HEK293 (cell line): Measurements from ENCODE around the gene GPX8.

ENCODE experiments used
- CTCF ChIA-PET: fragments of 350-600 bp; formaldehyde crosslinking; extraction: SDS; loops from one replicate; lab custom pipeline; 2021; ENCODE audit warnings: antibody characterized with exemption; lab: Yijun Ruan, JAX
- POLR2A ChIA-PET: fragments of 300-600 bp; formaldehyde crosslinking; extraction: SDS; loops from one replicate; lab custom pipeline; 2020; ENCODE audit warnings: antibody characterized with exemption, inconsistent platforms; lab: Yijun Ruan, JAX
- H3K27ac ChIP-seq: fragments of 200-500 bp; sonication (Bioruptor generic); 2 replicates; pipeline ENCODE4 v1.5.1; 2014; ENCODE audit warnings: low read depth, low read length, control low read depth, inconsistent platforms; ENCODE audit errors: extremely low read depth
- H3K36me3 ChIP-seq, 2 experiments: fragments of 200-500 bp in 1 of 2; sonication (Bioruptor generic) in 1 of 2; 1 replicate in 1 of 2; 2 replicates in 1 of 2; pipeline ENCODE4 v1.5.1; 2014 to 2017; ENCODE audit warnings: inconsistent platforms in 2 of 2, low read length in 2 of 2; ENCODE audit not compliant: control insufficient read depth in 2 of 2, insufficient read depth in 1 of 2
- H3K4me1 ChIP-seq: fragments of 200-500 bp; sonication (Bioruptor generic); 2 replicates; pipeline ENCODE4 v1.5.1; 2014; ENCODE audit warnings: mild to moderate bottlenecking, low read length, inconsistent platforms; ENCODE audit not compliant: control insufficient read depth, insufficient read depth
- H3K4me3 ChIP-seq: 2 replicates; pipeline ENCODE4 v1.5.1; 2011; ENCODE audit warnings: low read depth, mild to moderate bottlenecking, control low read depth, low read length, moderate library complexity
- H3K9me3 ChIP-seq: fragments of 200-500 bp; sonication (Bioruptor generic); 2 replicates; pipeline ENCODE4 v1.5.1; 2014; ENCODE audit warnings: low read depth, low read length, inconsistent platforms; ENCODE audit not compliant: control insufficient read depth, insufficient read depth
- BCL11A ChIP-seq: fragments of 450-650 bp; formaldehyde crosslinking; IDR thresholded peaks from 2 replicates; pipeline ENCODE4 v1.5.1; 2016; ENCODE audit warnings: low read depth, missing biosample characterization, missing genetic modification characterization
- BCL11B ChIP-seq: fragments of 450-650 bp; formaldehyde crosslinking; IDR thresholded peaks from 2 replicates; pipeline ENCODE4 v1.5.1; 2016; ENCODE audit warnings: low read depth, missing biosample characterization, missing genetic modification characterization
- FEZF1 ChIP-seq: fragments of 450-650 bp; formaldehyde crosslinking; IDR thresholded peaks from 2 replicates; pipeline ENCODE4 v1.5.1; 2016; ENCODE audit warnings: missing biosample characterization, missing genetic modification characterization
- GLI2 ChIP-seq: fragments of 450-650 bp; formaldehyde crosslinking; IDR thresholded peaks from 2 replicates; pipeline ENCODE4; 2017; ENCODE audit warnings: missing biosample characterization, missing genetic modification characterization, low read depth, borderline replicate concordance
- HIC1 ChIP-seq: fragments of 450-650 bp; formaldehyde crosslinking; IDR thresholded peaks from 2 replicates; pipeline ENCODE4 v1.5.1; 2016; ENCODE audit warnings: missing biosample characterization, missing genetic modification characterization
- OSR2 ChIP-seq: fragments of 450-650 bp; formaldehyde crosslinking; IDR thresholded peaks from 2 replicates; pipeline ENCODE4 v1.5.1; 2016; ENCODE audit warnings: missing biosample characterization, missing genetic modification characterization
- OVOL3 ChIP-seq: fragments of 450-650 bp; formaldehyde crosslinking; IDR thresholded peaks from 2 replicates; pipeline ENCODE4 v1.5.1; 2016; ENCODE audit warnings: missing biosample characterization, missing genetic modification characterization
- TRIM28 ChIP-seq: IDR thresholded peaks from 2 replicates; pipeline ENCODE4 v1.6.1; 2011; ENCODE audit warnings: low read length, control low read depth, borderline replicate concordance
- WT1 ChIP-seq: fragments of 450-650 bp; formaldehyde crosslinking; IDR thresholded peaks from 2 replicates; pipeline ENCODE4 v1.5.1; 2016; ENCODE audit warnings: missing biosample characterization, missing genetic modification characterization
- ZBTB17 ChIP-seq: fragments of 450-650 bp; formaldehyde crosslinking; IDR thresholded peaks from 2 replicates; pipeline ENCODE4 v1.5.1; 2016; ENCODE audit warnings: missing biosample characterization, missing genetic modification characterization
- ZFP37 ChIP-seq: fragments of 450-650 bp; formaldehyde crosslinking; IDR thresholded peaks from 2 replicates; pipeline ENCODE4 v1.5.1; 2016; ENCODE audit warnings: missing biosample characterization, missing genetic modification characterization
- ZFP69B ChIP-seq: fragments of 450-650 bp; formaldehyde crosslinking; IDR thresholded peaks from 2 replicates; pipeline ENCODE4 v1.5.1; 2016; ENCODE audit warnings: missing biosample characterization, missing genetic modification characterization
- ZNF114 ChIP-seq: fragments of 450-650 bp; formaldehyde crosslinking; IDR thresholded peaks from 2 replicates; pipeline ENCODE4 v1.5.0; 2017; ENCODE audit warnings: missing biosample characterization, missing genetic modification characterization
- ZNF138 ChIP-seq: fragments of 450-650 bp; formaldehyde crosslinking; IDR thresholded peaks from 2 replicates; pipeline ENCODE4 v1.5.1; 2016; ENCODE audit warnings: missing biosample characterization, missing genetic modification characterization, borderline replicate concordance
- ZNF24 ChIP-seq: fragments of 450-650 bp; formaldehyde crosslinking; IDR thresholded peaks from 2 replicates; pipeline ENCODE4 v1.5.1; 2016; ENCODE audit warnings: missing biosample characterization, missing genetic modification characterization
- ZNF549 ChIP-seq: fragments of 450-650 bp; IDR thresholded peaks from 2 replicates; pipeline ENCODE4 v1.5.1; 2018; ENCODE audit warnings: missing biosample characterization, missing genetic modification characterization, mild to moderate bottlenecking, inconsistent platforms, moderate library complexity
- ZNF610 ChIP-seq: fragments of 450-650 bp; formaldehyde crosslinking; IDR thresholded peaks from 2 replicates; pipeline ENCODE4 v1.5.1; 2016; ENCODE audit warnings: missing biosample characterization, missing genetic modification characterization, borderline replicate concordance
- ZNF629 ChIP-seq: fragments of 450-650 bp; formaldehyde crosslinking; IDR thresholded peaks from 2 replicates; pipeline ENCODE4 v1.5.1; 2017; ENCODE audit warnings: missing biosample characterization, missing genetic modification characterization
- ZNF704 ChIP-seq: fragments of 450-650 bp; formaldehyde crosslinking; IDR thresholded peaks from 2 replicates; pipeline ENCODE4 v1.5.1; 2016; ENCODE audit warnings: missing biosample characterization, missing genetic modification characterization
- ZNF785 ChIP-seq: fragments of 450-650 bp; formaldehyde crosslinking; IDR thresholded peaks from 2 replicates; pipeline ENCODE4 v1.5.1; 2016; ENCODE audit warnings: missing biosample characterization, missing genetic modification characterization
- ZNF843 ChIP-seq: fragments of 450-650 bp; formaldehyde crosslinking; IDR thresholded peaks from 2 replicates; pipeline ENCODE4 v1.5.1; 2016; ENCODE audit warnings: missing biosample characterization, missing genetic modification characterization
- ZSCAN30 ChIP-seq: fragments of 450-650 bp; IDR thresholded peaks from 2 replicates; pipeline ENCODE4 v1.5.1; 2018; ENCODE audit warnings: missing biosample characterization, mild to moderate bottlenecking, missing genetic modification characterization, moderate library complexity
- TF ChIP-seq, protein P1 (sequence below): fragments of 450-650 bp; formaldehyde crosslinking; IDR thresholded peaks from 2 replicates; pipeline ENCODE4 v1.5.1; 2016; ENCODE audit warnings: missing biosample characterization, missing genetic modification characterization
- TF ChIP-seq, protein P2 (sequence below): fragments of 450-650 bp; formaldehyde crosslinking; IDR thresholded peaks from 2 replicates; pipeline ENCODE4 v1.5.1; 2017; ENCODE audit warnings: missing biosample characterization, missing genetic modification characterization
- TF ChIP-seq, protein P3 (sequence below): fragments of 450-650 bp; formaldehyde crosslinking; IDR thresholded peaks from 2 replicates; pipeline ENCODE4 v1.5.1; 2017; ENCODE audit warnings: missing biosample characterization, mild to moderate bottlenecking, missing genetic modification characterization, moderate library complexity
- TF ChIP-seq, protein P4 (sequence below): fragments of 450-650 bp; formaldehyde crosslinking; IDR thresholded peaks from 2 replicates; pipeline ENCODE4 v1.5.1; 2017; ENCODE audit warnings: missing biosample characterization, missing genetic modification characterization

Gene GPX8

DNA sequence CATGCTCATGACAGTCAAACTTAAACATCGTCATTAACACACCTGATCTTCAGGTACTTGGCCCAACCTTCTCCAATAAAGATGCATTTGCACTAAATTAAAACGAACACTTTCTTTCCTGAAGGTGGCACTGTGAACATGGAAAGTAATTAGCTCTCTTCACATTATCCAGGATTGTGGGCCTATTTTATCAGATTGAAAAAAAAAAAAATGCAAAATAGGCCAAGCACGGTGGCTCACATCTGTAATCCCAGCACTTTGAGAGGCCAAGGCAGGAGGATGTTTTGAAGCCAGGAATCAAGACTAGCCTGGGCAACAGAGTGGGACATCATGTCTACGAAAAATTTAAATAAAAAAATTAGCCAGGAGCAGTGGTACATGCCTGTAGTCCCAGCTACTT, 27.4 kb downstream of the GPX8 start (continued):
- TF ChIP-seq, protein P1, sequence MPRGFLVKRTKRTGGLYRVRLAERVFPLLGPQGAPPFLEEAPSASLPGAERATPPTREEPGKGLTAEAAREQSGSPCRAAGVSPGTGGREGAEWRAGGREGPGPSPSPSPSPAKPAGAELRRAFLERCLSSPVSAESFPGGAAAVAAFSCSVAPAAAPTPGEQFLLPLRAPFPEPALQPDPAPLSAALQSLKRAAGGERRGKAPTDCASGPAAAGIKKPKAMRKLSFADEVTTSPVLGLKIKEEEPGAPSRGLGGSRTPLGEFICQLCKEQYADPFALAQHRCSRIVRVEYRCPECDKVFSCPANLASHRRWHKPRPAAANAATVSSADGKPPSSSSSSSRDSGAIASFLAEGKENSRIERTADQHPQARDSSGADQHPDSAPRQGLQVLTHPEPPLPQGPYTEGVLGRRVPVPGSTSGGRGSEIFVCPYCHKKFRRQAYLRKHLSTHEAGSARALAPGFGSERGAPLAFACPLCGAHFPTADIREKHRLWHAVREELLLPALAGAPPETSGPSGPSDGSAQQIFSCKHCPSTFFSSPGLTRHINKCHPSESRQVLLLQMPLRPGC (tag by site-specific recombination) = no peak
- TF ChIP-seq ZNF785 (tag by site-specific recombination) (no peak), ZNF549 (no peak), ZNF704 (tag by site-specific recombination) (no peak), ZNF114 (tag by site-specific recombination) (no peak)

- H3K27ac ChIP-seq = no peak overlapping the region
- POLR2A ChIA-PET = interaction anchor here (1.0 to 1.2 kb wide), 2 partner anchors 12 to 37 kb away, joined by 3 to 4 read pairs; no protein-coding TSS in a partner anchor
- no peaks in the 10 kb centered on the region for H3K9me3 ChIP-seq
- peaks cover 10% of the 10 kb centered on the region for H3K4me1 ChIP-seq
- TF ChIP-seq GLI2 (peak; percentile 83), ZFP37 (tag by site-specific recombination) (no peak), ZNF24 (tag by site-specific recombination) (peak; percentile 44; the same call in 1 of the 2 replicates), OSR2 (tag by site-specific recombination) (peak; percentile 93), WT1 (tag by site-specific recombination) (peak; percentile 55; the same call in 1 of the 2 replicates), ZNF610 (tag by site-specific recombination) (no peak), ZBTB17 (tag by site-specific recombination) (0 out of 2 replicates have a peak, but pooled peaks have one; percentile 31), BCL11B (tag by site-specific recombination) (no peak), ZNF843 (peak; percentile 60), OVOL3 (tag by site-specific recombination) (peak; percentile 64; the same call in 1 of the 2 replicates), HIC1 (peak; percentile 28; the same call in 1 of the 2 replicates), ZNF138 (tag by site-specific recombination) (no peak), ZNF629 (tag by site-specific recombination) (0 out of 2 replicates have a peak, but pooled peaks have one; percentile 9), FEZF1 (tag by site-specific recombination) (peak; percentile 75), ZFP69B (tag by site-specific recombination) (no peak), ZSCAN30 (tag by site-specific recombination) (peak; percentile 40; the same call in 1 of the 2 replicates), TRIM28 (no peak), BCL11A (tag by site-specific recombination) (peak; percentile 59; the same call in 1 of the 2 replicates)
- TF ChIP-seq, protein P2, sequence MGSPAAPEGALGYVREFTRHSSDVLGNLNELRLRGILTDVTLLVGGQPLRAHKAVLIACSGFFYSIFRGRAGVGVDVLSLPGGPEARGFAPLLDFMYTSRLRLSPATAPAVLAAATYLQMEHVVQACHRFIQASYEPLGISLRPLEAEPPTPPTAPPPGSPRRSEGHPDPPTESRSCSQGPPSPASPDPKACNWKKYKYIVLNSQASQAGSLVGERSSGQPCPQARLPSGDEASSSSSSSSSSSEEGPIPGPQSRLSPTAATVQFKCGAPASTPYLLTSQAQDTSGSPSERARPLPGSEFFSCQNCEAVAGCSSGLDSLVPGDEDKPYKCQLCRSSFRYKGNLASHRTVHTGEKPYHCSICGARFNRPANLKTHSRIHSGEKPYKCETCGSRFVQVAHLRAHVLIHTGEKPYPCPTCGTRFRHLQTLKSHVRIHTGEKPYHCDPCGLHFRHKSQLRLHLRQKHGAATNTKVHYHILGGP = peak; percentile 58; the same call in 1 of the 2 replicates
- TF ChIP-seq, protein P3, sequence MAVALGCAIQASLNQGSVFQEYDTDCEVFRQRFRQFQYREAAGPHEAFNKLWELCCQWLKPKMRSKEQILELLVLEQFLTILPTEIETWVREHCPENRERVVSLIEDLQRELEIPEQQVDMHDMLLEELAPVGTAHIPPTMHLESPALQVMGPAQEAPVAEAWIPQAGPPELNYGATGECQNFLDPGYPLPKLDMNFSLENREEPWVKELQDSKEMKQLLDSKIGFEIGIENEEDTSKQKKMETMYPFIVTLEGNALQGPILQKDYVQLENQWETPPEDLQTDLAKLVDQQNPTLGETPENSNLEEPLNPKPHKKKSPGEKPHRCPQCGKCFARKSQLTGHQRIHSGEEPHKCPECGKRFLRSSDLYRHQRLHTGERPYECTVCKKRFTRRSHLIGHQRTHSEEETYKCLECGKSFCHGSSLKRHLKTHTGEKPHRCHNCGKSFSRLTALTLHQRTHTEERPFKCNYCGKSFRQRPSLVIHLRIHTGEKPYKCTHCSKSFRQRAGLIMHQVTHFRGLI (tag by site-specific recombination) = no peak
- TF ChIP-seq, protein P4, sequence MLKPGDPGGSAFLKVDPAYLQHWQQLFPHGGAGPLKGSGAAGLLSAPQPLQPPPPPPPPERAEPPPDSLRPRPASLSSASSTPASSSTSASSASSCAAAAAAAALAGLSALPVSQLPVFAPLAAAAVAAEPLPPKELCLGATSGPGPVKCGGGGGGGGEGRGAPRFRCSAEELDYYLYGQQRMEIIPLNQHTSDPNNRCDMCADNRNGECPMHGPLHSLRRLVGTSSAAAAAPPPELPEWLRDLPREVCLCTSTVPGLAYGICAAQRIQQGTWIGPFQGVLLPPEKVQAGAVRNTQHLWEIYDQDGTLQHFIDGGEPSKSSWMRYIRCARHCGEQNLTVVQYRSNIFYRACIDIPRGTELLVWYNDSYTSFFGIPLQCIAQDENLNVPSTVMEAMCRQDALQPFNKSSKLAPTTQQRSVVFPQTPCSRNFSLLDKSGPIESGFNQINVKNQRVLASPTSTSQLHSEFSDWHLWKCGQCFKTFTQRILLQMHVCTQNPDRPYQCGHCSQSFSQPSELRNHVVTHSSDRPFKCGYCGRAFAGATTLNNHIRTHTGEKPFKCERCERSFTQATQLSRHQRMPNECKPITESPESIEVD (tag by site-specific recombination) = peak; percentile 94
- TF ChIP-seq, all 188 proteins: peak for 14
- H3K36me3 ChIP-seq = no peaks in the 10 kb centered on the region
- no peak overlapping the region for H3K4me3 ChIP-seq
- CTCF ChIA-PET = interaction anchor here (3.8 kb wide), 1 partner anchor 12 kb away, joined by 29 read pairs; no protein-coding TSS in a partner anchor
Measured at GRCh38 chr5:55188656-55189540, 28.9 kb downstream of the GPX8 start.
